DOHH2 (cell line): Measurements from ENCODE around the gene SLC9A9.
"Not testable (repeated sequence)": the region's sequence is repeated elsewhere in the genome, so short reads cannot be mapped to it uniquely, and the experiment has no call there.

Source experiments
- H3F3A ChIP-seq: fragments of 200-600 bp; sonication (generic), shearing (Covaris generic); 2 replicates; pipeline ENCODE4 v1.6.0; 2016; ENCODE audit warnings: antibody characterized with exemption, mild to moderate bottlenecking; ENCODE audit not compliant: control insufficient read depth, insufficient read depth
- H3K27ac ChIP-seq: fragments of 200-600 bp; sonication (generic); 2 replicates; pipeline ENCODE4 v1.5.1; 2014; ENCODE audit warnings: low read depth, mild to moderate bottlenecking, low read length, moderate library complexity
- H3K27me3 ChIP-seq: fragments of 200-600 bp; sonication (generic); 2 replicates; pipeline ENCODE4 v1.6.1; 2014; ENCODE audit warnings: mild to moderate bottlenecking, low read length, mixed read lengths; ENCODE audit not compliant: control insufficient read depth
- H3K36me3 ChIP-seq: fragments of 200-600 bp; sonication (generic); 2 replicates; pipeline ENCODE4 v1.6.1; 2014; ENCODE audit warnings: mild to moderate bottlenecking, low read length, moderate library complexity, mixed read lengths; ENCODE audit not compliant: control insufficient read depth
- H3K4me1 ChIP-seq: fragments of 200-600 bp; sonication (generic); 2 replicates; pipeline ENCODE4 v1.6.1; 2014; ENCODE audit warnings: mild to moderate bottlenecking, low read length, mixed read lengths; ENCODE audit not compliant: control insufficient read depth
- H3K4me2 ChIP-seq: fragments of 200-600 bp; sonication (generic); 2 replicates; pipeline ENCODE4 v1.6.0; 2014; ENCODE audit warnings: mild to moderate bottlenecking, low read length, moderate library complexity
- H3K4me3 ChIP-seq: fragments of 200-600 bp; sonication (generic); 2 replicates; pipeline ENCODE4 v1.5.1; 2014; ENCODE audit warnings: mild to moderate bottlenecking, low read length, mixed read lengths
- H3K79me2 ChIP-seq: fragments of 200-600 bp; sonication (generic); 2 replicates; pipeline ENCODE4 v1.6.1; 2014; ENCODE audit warnings: mild to moderate bottlenecking, low read length, mixed read lengths; ENCODE audit not compliant: control insufficient read depth
- H3K9me2 ChIP-seq: fragments of 200-600 bp; sonication (generic); replicated peaks from 2 replicates; pipeline ENCODE4 v1.6.1; 2014; ENCODE audit warnings: mild to moderate bottlenecking, low read length, mixed read lengths; ENCODE audit not compliant: control insufficient read depth
- H3K9me3 ChIP-seq: fragments of 200-600 bp; sonication (generic); 2 replicates; pipeline ENCODE4 v1.6.1; 2014; ENCODE audit warnings: antibody characterized with exemption, low read length, mixed read lengths; ENCODE audit not compliant: control insufficient read depth, insufficient read depth
- H4K20me1 ChIP-seq: fragments of 200-600 bp; sonication (generic); 2 replicates; pipeline ENCODE4 v1.6.0; 2014; ENCODE audit warnings: low read depth, mild to moderate bottlenecking, antibody characterized with exemption, low read length, moderate library complexity; ENCODE audit not compliant: control insufficient read depth, insufficient read depth
- CTCF ChIP-seq: fragments of 200-600 bp; sonication (generic); IDR thresholded peaks from one replicate; pipeline ENCODE4 v1.5.1; 2014; ENCODE audit warnings: antibody characterized with exemption, mild to moderate bottlenecking, low read depth, low read length; ENCODE audit not compliant: poor library complexity, severe bottlenecking
- EZH2phosphoT487 ChIP-seq: fragments of 200-600 bp; sonication (generic); IDR thresholded peaks from 2 replicates; pipeline ENCODE4 v1.6.1; 2017; ENCODE audit warnings: borderline replicate concordance, mild to moderate bottlenecking, antibody characterized with exemption, low read length, moderate library complexity, mixed read lengths

Gene SLC9A9

GRCh38 chr3:143526011-143526545 lies 322.2 kb downstream of the SLC9A9 start:
- Histone ChIP-seq H3K27ac (no peak overlapping the region), H3K79me2 (no peaks in the 10 kb centered on the region), H3K4me3 (no peak overlapping the region), H3K36me3 (no peaks in the 10 kb centered on the region), H3F3A (no peaks in the 10 kb centered on the region), H3K27me3 (no peaks in the 10 kb centered on the region; the same call in 1 of the 2 replicates), H3K9me3 (no peaks in the 10 kb centered on the region), H3K9me2 (no peaks in the 10 kb centered on the region), H3K4me2 (no peak overlapping the region), H4K20me1 (no peaks in the 10 kb centered on the region), H3K4me1 (peaks cover 13% of the 10 kb centered on the region)
- no peak for TF ChIP-seq CTCF
- no peak for TF ChIP-seq EZH2phosphoT487

- Histone ChIP-seq H3K9me3 (no peaks in the 10 kb centered on the region), H3K4me3 (no peak overlapping the region), H3F3A (no peaks in the 10 kb centered on the region), H3K79me2 (no peaks in the 10 kb centered on the region), H3K27me3 (no peaks in the 10 kb centered on the region; the same call in 1 of the 2 replicates), H3K36me3 (no peaks in the 10 kb centered on the region), H3K4me1 (peaks cover 13% of the 10 kb centered on the region), H3K27ac (no peak overlapping the region), H3K9me2 (no peaks in the 10 kb centered on the region), H3K4me2 (no peak overlapping the region), H4K20me1 (no peaks in the 10 kb centered on the region)
- no peak for TF ChIP-seq EZH2phosphoT487
- no peak for TF ChIP-seq CTCF
Observed at GRCh38 chr3:143525408-143525807, 322.9 kb downstream of the SLC9A9 start.

- no peak for TF ChIP-seq EZH2phosphoT487
- no peak for TF ChIP-seq CTCF
- no peaks in the 10 kb centered on the region for H3K9me3 ChIP-seq
Observed at GRCh38 chr3:143521803-143522202, 326.5 kb downstream of the SLC9A9 start.

GRCh38 chr3:143517131-143517530 lies 331.1 kb downstream of the SLC9A9 start:
- H3K4me2 ChIP-seq, H3F3A ChIP-seq, H3K27me3 ChIP-seq, H3K36me3 ChIP-seq, H3K79me2 ChIP-seq, H3K9me2 ChIP-seq, H3K9me3 ChIP-seq, H3K27ac ChIP-seq, H4K20me1 ChIP-seq, H3K4me1 ChIP-seq, H3K4me3 ChIP-seq: not testable (repeated sequence)

More at GRCh38 chr3:143521803-143522202, 326.5 kb downstream of the SLC9A9 start:
- Histone ChIP-seq H3K4me1 (no peaks in the 10 kb centered on the region), H3K27me3 (no peaks in the 10 kb centered on the region; the same call in 1 of the 2 replicates), H4K20me1 (no peaks in the 10 kb centered on the region), H3K36me3 (no peaks in the 10 kb centered on the region), H3K9me2 (no peaks in the 10 kb centered on the region), H3K27ac (no peak overlapping the region), H3K79me2 (no peaks in the 10 kb centered on the region), H3K4me3 (no peak overlapping the region), H3K4me2 (no peak overlapping the region), H3F3A (no peaks in the 10 kb centered on the region)
